H1 (cell line): ENCODE results near the gene STARD8. TPM values are rescaled to one million over a fixed set of nuclear protein-coding genes. Genes with fewer than 3 reads are reported as not detected.
A peak's percentile ranks its signal among the peaks of the same experiment; 100 is the strongest.

ENCODE experiments used
- CTCF ChIA-PET: fragments of 300-600 bp; sonication (Branson Sonifier 250); formaldehyde crosslinking; loops from one replicate; lab custom pipeline; 2021; ENCODE audit not compliant: partially characterized antibody; lab: Charles Lee
- POLR2A ChIA-PET: fragments of 300-600 bp; sonication (Branson Sonifier 250); formaldehyde crosslinking; loops from one replicate; lab custom pipeline; 2021; ENCODE audit warnings: inconsistent platforms; ENCODE audit not compliant: partially characterized antibody; lab: Charles Lee
- DNase-seq, 2 experiments: peaks; one replicate each; pipeline versions ENCODE4 v3.0.0 to v3.0.0-alpha.2; 2010 to 2022; ENCODE audit warnings: low spot score in 2 of 2, low read depth in 1 of 2, mixed read lengths in 1 of 2
- FAIRE-seq: peaks from 2 replicates; lab custom pipeline; 2011; peaks lifted over from hg19 to GRCh38; lab: Jason Lieb, UNC
- H2AFZ ChIP-seq: 2 replicates; pipeline ENCODE4 v1.8.1; 2012; ENCODE audit warnings: low read length, inconsistent platforms
- H2AK5ac ChIP-seq: 2 replicates; pipeline ENCODE4 v1.6.1; 2013; ENCODE audit warnings: low read depth, low read length
- H2BK120ac ChIP-seq: replicated peaks from 2 replicates; pipeline ENCODE3; 2013; ENCODE audit warnings: low read depth, low read length, inconsistent platforms
- H2BK12ac ChIP-seq: 2 replicates; pipeline ENCODE4 v1.6.1; 2013; ENCODE audit warnings: low read depth, low read length
- H2BK15ac ChIP-seq: 2 replicates; pipeline ENCODE4 v1.6.1; 2013; ENCODE audit warnings: low read length
- H2BK20ac ChIP-seq: 2 replicates; pipeline ENCODE4 v1.6.1; 2013; ENCODE audit warnings: low read length
- H2BK5ac ChIP-seq: 2 replicates; pipeline ENCODE4 v1.6.1; 2013; ENCODE audit warnings: low read depth, low read length
- H3K14ac ChIP-seq: 2 replicates; pipeline ENCODE4 v1.6.1; 2013; ENCODE audit warnings: inconsistent platforms; ENCODE audit not compliant: insufficient read length
- H3K18ac ChIP-seq: 2 replicates; pipeline ENCODE4 v1.6.1; 2013; ENCODE audit warnings: low read length; ENCODE audit errors: extremely low read depth
- H3K23ac ChIP-seq: 2 replicates; pipeline ENCODE4 v1.6.1; 2013; ENCODE audit warnings: inconsistent platforms; ENCODE audit not compliant: insufficient read length
- H3K23me2 ChIP-seq: 2 replicates; pipeline ENCODE4 v1.6.1; 2013; ENCODE audit warnings: low read depth, low read length
- H3K27ac ChIP-seq: 2 replicates; pipeline ENCODE4 v1.6.1; 2011; ENCODE audit warnings: low read depth, low read length, inconsistent platforms
- H3K27me3 ChIP-seq, 4 experiments: replicated peaks in 1 of 4; 1 replicate in 1 of 4; 2 replicates in 3 of 4; pipeline versions ENCODE4 v1.6.1 to v1.8.1; 2011 to 2013; ENCODE audit warnings: low read length in 3 of 4, mild to moderate bottlenecking in 3 of 4, inconsistent platforms in 2 of 4, mixed read lengths in 2 of 4, moderate library complexity in 1 of 4; ENCODE audit not compliant: control insufficient read depth in 3 of 4, insufficient read depth in 3 of 4; ENCODE audit errors: extremely low read depth in 1 of 4
- H3K36me3 ChIP-seq, 4 experiments: 2 replicates each; pipeline versions ENCODE4 v1.6.1 to v1.8.1; 2011 to 2013; ENCODE audit warnings: mild to moderate bottlenecking in 4 of 4, low read length in 3 of 4, moderate library complexity in 2 of 4, control low read depth in 1 of 4, inconsistent platforms in 1 of 4; ENCODE audit not compliant: insufficient read depth in 4 of 4, control insufficient read depth in 2 of 4
- H3K4ac ChIP-seq: replicated peaks from 2 replicates; pipeline ENCODE3; 2013; ENCODE audit warnings: low read length, low read depth, mixed read lengths, inconsistent platforms; ENCODE audit not compliant: insufficient read length
- H3K4me1 ChIP-seq, 4 experiments: replicated peaks in 1 of 4; 1 replicate in 1 of 4; 2 replicates in 3 of 4; pipeline versions ENCODE4 v1.6.1 to v1.8.1; 2011 to 2013; ENCODE audit warnings: low read length in 3 of 4, inconsistent platforms in 2 of 4, mixed read lengths in 1 of 4; ENCODE audit not compliant: insufficient read depth in 4 of 4, control insufficient read depth in 3 of 4
- H3K4me2 ChIP-seq, 2 experiments: 2 replicates each; pipeline versions ENCODE4 v1.6.1 to v1.8.1; 2011 to 2013; ENCODE audit warnings: low read depth in 2 of 2, low read length in 2 of 2, control low read depth in 1 of 2, inconsistent platforms in 1 of 2, mild to moderate bottlenecking in 1 of 2; ENCODE audit not compliant: insufficient read depth in 1 of 2
- H3K4me3 ChIP-seq, 4 experiments: fragments of 200-600, 300-600 bp in 1 of 4; sonication (generic), shearing (Covaris generic), sonication (Bioruptor Twin) in 1 of 4; 2 replicates each; pipeline versions ENCODE4 v1.5.1 to v1.8.1; 2011 to 2016; ENCODE audit warnings: low read length in 4 of 4, low read depth in 3 of 4, control low read depth in 2 of 4, inconsistent platforms in 2 of 4, mild to moderate bottlenecking in 2 of 4, mixed read lengths in 1 of 4, moderate library complexity in 1 of 4; ENCODE audit not compliant: insufficient read depth in 2 of 4; ENCODE audit errors: extremely low read depth in 1 of 4
- H3K56ac ChIP-seq: replicated peaks from 2 replicates; pipeline ENCODE3; 2013; ENCODE audit warnings: low read depth, mild to moderate bottlenecking, mixed read lengths, low read length, inconsistent platforms; ENCODE audit not compliant: insufficient read length
- H3K79me1 ChIP-seq: 2 replicates; pipeline ENCODE4 v1.6.1; 2013; ENCODE audit warnings: low read depth, low read length, control low read depth
- H3K79me2 ChIP-seq, 2 experiments: 2 replicates each; pipeline versions ENCODE4 v1.6.1 to v1.8.1; 2012 to 2013; ENCODE audit warnings: low read length in 2 of 2, mild to moderate bottlenecking in 2 of 2, inconsistent platforms in 1 of 2; ENCODE audit not compliant: insufficient read depth in 2 of 2, control insufficient read depth in 1 of 2
- H3K9ac ChIP-seq, 4 experiments: replicated peaks in 1 of 4; 1 replicate in 1 of 4; 2 replicates in 3 of 4; pipeline versions ENCODE4 v1.6.1 to v1.8.1; 2011 to 2013; ENCODE audit warnings: low read depth in 3 of 4, low read length in 3 of 4, control low read depth in 2 of 4, mild to moderate bottlenecking in 2 of 4, moderate library complexity in 2 of 4, inconsistent platforms in 1 of 4; ENCODE audit errors: extremely low read depth in 1 of 4
- H3K9me3 ChIP-seq, 2 experiments: 2 replicates each; pipeline versions ENCODE4 v1.6.1 to v1.8.1; 2012 to 2013; ENCODE audit warnings: mild to moderate bottlenecking in 2 of 2, moderate library complexity in 2 of 2, control low read depth in 1 of 2, inconsistent platforms in 1 of 2, low read depth in 1 of 2, low read length in 1 of 2, mixed read lengths in 1 of 2; ENCODE audit not compliant: insufficient read depth in 2 of 2
- H4K20me1 ChIP-seq, 2 experiments: replicated peaks in 1 of 2; 2 replicates each; pipeline versions ENCODE3 to v1.8.1; 2011 to 2013; ENCODE audit warnings: inconsistent platforms in 2 of 2, low read length in 2 of 2, mild to moderate bottlenecking in 1 of 2; ENCODE audit not compliant: insufficient read depth in 2 of 2, control insufficient read depth in 1 of 2
- H4K5ac ChIP-seq: 2 replicates; pipeline ENCODE4 v1.6.1; 2013; ENCODE audit warnings: low read length, low read depth, mixed read lengths, inconsistent platforms; ENCODE audit not compliant: insufficient read length
- H4K8ac ChIP-seq: 2 replicates; pipeline ENCODE4 v1.8.0; 2013; ENCODE audit warnings: mild to moderate bottlenecking, moderate library complexity, low read length, inconsistent platforms; ENCODE audit not compliant: insufficient read depth; ENCODE audit errors: extremely low read depth
- H4K91ac ChIP-seq: replicated peaks from 2 replicates; pipeline ENCODE3; 2013; ENCODE audit warnings: low read length, mixed read lengths, inconsistent platforms; ENCODE audit not compliant: insufficient read length
- BACH1 ChIP-seq: IDR thresholded peaks from 2 replicates; pipeline ENCODE4 v1.6.1; 2012; ENCODE audit warnings: low read length, improper control_type of control experiment
- BCL11A ChIP-seq, 2 experiments: IDR thresholded peaks; one replicate each; pipeline ENCODE4 v1.6.1; 2011; ENCODE audit warnings: low read depth in 2 of 2, low read length in 2 of 2, mild to moderate bottlenecking in 2 of 2
- CBX8 ChIP-seq: fragments of 300-800, 300-1000 bp; sonication (generic); IDR thresholded peaks from 2 replicates; pipeline ENCODE4 v1.7.1; 2016; ENCODE audit warnings: low read depth, low read length, borderline replicate concordance
- GABPA ChIP-seq: IDR thresholded peaks from 2 replicates; pipeline ENCODE4 v1.6.1; 2011; ENCODE audit warnings: mild to moderate bottlenecking, low read length, moderate library complexity, borderline replicate concordance; ENCODE audit not compliant: insufficient read depth
- HDAC2 ChIP-seq, 2 experiments: fragments of 300-600 bp in 1 of 2; sonication (generic) in 1 of 2; IDR thresholded peaks; 2 replicates each; pipeline ENCODE4 v1.6.1; 2011 to 2012; ENCODE audit warnings: low read depth in 2 of 2, low read length in 2 of 2, mild to moderate bottlenecking in 2 of 2, moderate library complexity in 2 of 2, borderline replicate concordance in 1 of 2, inconsistent platforms in 1 of 2
- JUN ChIP-seq: IDR thresholded peaks from 2 replicates; pipeline ENCODE4 v1.6.1; 2011; ENCODE audit warnings: low read depth, mild to moderate bottlenecking, improper control_type of control experiment, low read length
- KDM4A ChIP-seq: IDR thresholded peaks from one replicate; pipeline ENCODE4 v1.7.1; 2012; ENCODE audit warnings: low read depth, mild to moderate bottlenecking, moderate library complexity, low read length, inconsistent platforms; ENCODE audit not compliant: severe bottlenecking
- POLR2A ChIP-seq, 2 experiments: IDR thresholded peaks; 1 replicate in 1 of 2; 2 replicates in 1 of 2; pipeline ENCODE4 v1.6.1; 2011; ENCODE audit warnings: low read depth in 2 of 2, low read length in 2 of 2, mild to moderate bottlenecking in 2 of 2; ENCODE audit errors: control extremely low read depth in 1 of 2
- RBBP5 ChIP-seq: IDR thresholded peaks from 2 replicates; pipeline ENCODE4 v1.7.1; 2012; ENCODE audit warnings: low read depth, mild to moderate bottlenecking, inconsistent platforms, low read length, moderate library complexity, borderline replicate concordance
- RNF2 ChIP-seq: fragments of 200-900, 300-1000 bp; sonication (generic); IDR thresholded peaks from 2 replicates; pipeline ENCODE4 v1.7.1; 2016; ENCODE audit warnings: borderline replicate concordance, low read depth, mild to moderate bottlenecking, antibody characterized with exemption, low read length; ENCODE audit not compliant: poor library complexity, severe bottlenecking; ENCODE audit errors: missing control alignments
- SP1 ChIP-seq: IDR thresholded peaks from 2 replicates; pipeline ENCODE4 v1.6.1; 2011; ENCODE audit warnings: low read depth, low read length
- TEAD4 ChIP-seq: IDR thresholded peaks from 2 replicates; pipeline ENCODE4 v1.6.1; 2012; ENCODE audit warnings: low read depth, low read length, inconsistent platforms, mixed read lengths
- WGBS, 2 experiments: shearing (Covaris generic) in 1 of 2; methylation state at CpG; one replicate each; pipeline versions ENCODE4 v1.1.6 to v1.1.7; 2013 to 2015; ENCODE audit warnings: low lambda C conversion rate in 2 of 2, mixed read lengths in 2 of 2, inconsistent platforms in 1 of 2, low coverage in 1 of 2, missing lambda C conversion rate in 1 of 2; ENCODE audit not compliant: insufficient replicate concordance in 2 of 2, insufficient coverage in 1 of 2, insufficient read length in 1 of 2; ENCODE audit errors: extremely low coverage in 1 of 2, missing lambda C conversion rate in 1 of 2; 5-methylcytosine and 5-hydroxymethylcytosine counted together
- polyA plus RNA-seq, 7 experiments: library from polyadenylated mRNA; depleted of rRNA in 3 of 7; stranded (reverse) in 5 of 7; unstranded in 2 of 7; fragments of >200 nt in 5 of 7; fragments of 200-250 nt in 2 of 7; gene quantifications; 1 replicate in 5 of 7; 2 replicates in 1 of 7; 4 replicates in 1 of 7; pipeline versions ENCODE4 v1.2.1 to v1.2.3, GENCODE V29; 2011 to 2013; ENCODE audit warnings: missing spikeins in 2 of 7, mixed read lengths in 2 of 7
- total RNA-seq: library from RNA; stranded (reverse); fragmentation: NEBNext Ultra II Directional; extraction: Animal tissue kit (Norgen Biotek cat#: 25700); gene quantifications from 2 replicates; pipeline ENCODE4 v1.2.1, GENCODE V29; 2021
- TF ChIP-seq, protein P1 (sequence below): IDR thresholded peaks from 2 replicates; pipeline ENCODE4 v1.6.1; 2012; ENCODE audit warnings: inconsistent platforms

STARD8 gene
- total and polyA plus RNA-seq, 2 of the 8 experiments (the other 6 are each of a cell fraction or from before 2014, with no cell fraction given): 1.8 to 3.8 TPM

DNA sequence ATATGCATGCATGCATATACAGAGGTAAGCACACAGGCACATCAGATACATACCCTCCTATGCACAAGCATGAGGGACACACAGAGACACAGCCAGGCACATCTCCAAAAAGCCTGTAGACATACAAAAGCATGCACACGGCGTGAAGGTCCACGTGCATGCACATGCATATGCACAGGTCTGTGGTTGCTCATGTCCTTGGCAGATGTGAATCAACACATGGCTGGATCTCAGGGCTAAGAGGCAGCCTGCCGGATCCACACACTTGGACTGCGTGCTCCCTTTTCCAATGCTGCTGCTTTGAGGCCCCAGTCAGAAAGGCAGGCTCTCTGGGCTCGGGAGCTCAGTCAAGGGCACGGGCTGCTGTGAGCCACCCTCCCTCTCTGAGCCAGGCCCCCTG, 3.6 kb downstream of the STARD8 start:
- Histone ChIP-seq H3K36me3 (no peaks in the 10 kb centered on the region), H3K27me3 (peaks cover 0 to 9% (median 5%) of the 10 kb centered on the region in 4 experiments; a peak in 2 of 7 replicates), H3K9me3 (no peaks in the 10 kb centered on the region), H3K56ac (no peak overlapping the region), H3K79me1 (no peaks in the 10 kb centered on the region), H3K18ac (no peak overlapping the region), H3K14ac (no peak overlapping the region), H2BK12ac (peak overlapping the region; percentile 12; the same call in 1 of the 2 replicates), H3K4me3 (no peak overlapping the region), H3K4ac (no peak overlapping the region), H3K23me2 (peaks cover 13% of the 10 kb centered on the region; the same call in 1 of the 2 replicates), H2AFZ (no peak overlapping the region), H2AK5ac (no peak overlapping the region), H4K5ac (no peak overlapping the region), H2BK5ac (no peak overlapping the region), H3K4me1 (peaks cover 0 to 2% (median 0%) of the 10 kb centered on the region in 4 experiments; a peak in 3 of 7 replicates), H3K4me2 (no peak overlapping the region), H4K20me1 (peaks cover 0 to 3% of the 10 kb centered on the region in 2 experiments), H2BK20ac (no peak overlapping the region), H4K8ac (no peak overlapping the region), H3K9ac (no peak overlapping the region), H3K79me2 (no peaks in the 10 kb centered on the region), H4K91ac (no peak overlapping the region), H2BK120ac (no peak overlapping the region), H2BK15ac (no peak overlapping the region), H3K27ac (no peak overlapping the region), H3K23ac (no peak overlapping the region)
- WGBS, 2 experiments: 73% methylated on average over 4 of the region's 7 CpGs; no CpG with 5 or more reads in 1 of the 2 experiments
- DNase-seq (no peak), FAIRE-seq (no peak)
- ChIA-PET CTCF (interaction anchor here (1.8 kb wide), 1 partner anchor 51 kb away, joined by 5 read pairs; no protein-coding TSS in a partner anchor), POLR2A (no interaction called here)
- TF ChIP-seq GABPA (no peak), KDM4A (no peak), HDAC2 (IDR thresholded peaks at IDR 0.05; ENCODE audit: borderline replicate concordance in 1 of 2, low read depth in 2 of 2, low read length in 2 of 2) (no peak), BCL11A (IDR thresholded peaks at IDR 0.05; ENCODE audit: low read depth in 2 of 2, low read length in 2 of 2) (no peak), RBBP5 (no peak), CBX8 (no peak), POLR2A (IDR thresholded peaks at IDR 0.05; ENCODE audit: control extremely low read depth in 1 of 2, low read depth in 2 of 2, low read length in 2 of 2) (no peak), RNF2 (no peak), JUN (no peak), SP1 (no peak), TEAD4 (no peak), BACH1 (no peak)
- TF ChIP-seq, protein P1, sequence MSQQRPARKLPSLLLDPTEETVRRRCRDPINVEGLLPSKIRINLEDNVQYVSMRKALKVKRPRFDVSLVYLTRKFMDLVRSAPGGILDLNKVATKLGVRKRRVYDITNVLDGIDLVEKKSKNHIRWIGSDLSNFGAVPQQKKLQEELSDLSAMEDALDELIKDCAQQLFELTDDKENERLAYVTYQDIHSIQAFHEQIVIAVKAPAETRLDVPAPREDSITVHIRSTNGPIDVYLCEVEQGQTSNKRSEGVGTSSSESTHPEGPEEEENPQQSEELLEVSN: no peak
